Liver (tissue), 9 donors: ENCODE measurements around the gene FHOD1. TPM values are rescaled to one million over a fixed set of nuclear protein-coding genes. Genes with fewer than 3 reads are reported as not detected.

Experiments used
- DNase-seq: peaks from one replicate; pipeline ENCODE4 v3.0.0-alpha.2; 2017; ENCODE audit warnings: low spot score
- H3K27ac ChIP-seq, 2 donors: one replicate each; pipeline ENCODE4 v1.7.0; 2013; ENCODE audit warnings: inconsistent platforms in 2 of 2, low read length in 2 of 2, control low read depth in 1 of 2, low read depth in 1 of 2, mild to moderate bottlenecking in 1 of 2
- H3K27me3 ChIP-seq, 4 donors: one replicate each; pipeline versions ENCODE4 v1.6.1 to v1.7.0; 2013; ENCODE audit warnings: low read length in 3 of 4, inconsistent platforms in 1 of 4, mild to moderate bottlenecking in 1 of 4, moderate library complexity in 1 of 4; ENCODE audit not compliant: control insufficient read depth in 4 of 4, insufficient read depth in 4 of 4
- H3K36me3 ChIP-seq, 4 donors: one replicate each; pipeline versions ENCODE4 v1.6.1 to v1.7.0; 2013; ENCODE audit warnings: low read length in 3 of 4, mild to moderate bottlenecking in 3 of 4, low read depth in 1 of 4, moderate library complexity in 1 of 4; ENCODE audit not compliant: control insufficient read depth in 4 of 4, insufficient read depth in 3 of 4
- H3K4me1 ChIP-seq, 4 donors: one replicate each; pipeline versions ENCODE4 v1.6.1 to v1.7.0; 2013; ENCODE audit warnings: low read length in 3 of 4, mild to moderate bottlenecking in 3 of 4, moderate library complexity in 1 of 4; ENCODE audit not compliant: control insufficient read depth in 4 of 4, insufficient read depth in 4 of 4
- H3K4me3 ChIP-seq, 3 donors: one replicate each; pipeline versions ENCODE4 v1.6.1 to v1.7.0; 2013; ENCODE audit warnings: low read length in 3 of 3, control low read depth in 1 of 3, low read depth in 1 of 3, mild to moderate bottlenecking in 1 of 3
- H3K9ac ChIP-seq, 2 donors: one replicate each; pipeline ENCODE4 v1.7.0; 2013; ENCODE audit warnings: low read length in 2 of 2, mild to moderate bottlenecking in 2 of 2, moderate library complexity in 2 of 2, control low read depth in 1 of 2, low read depth in 1 of 2
- H3K9me3 ChIP-seq, 4 donors: one replicate each; pipeline versions ENCODE4 v1.6.1 to v1.7.0; 2013; ENCODE audit warnings: low read length in 3 of 4; ENCODE audit not compliant: control insufficient read depth in 4 of 4
- EGR1 ChIP-seq, 2 donors: IDR thresholded peaks; 2 replicates each; pipeline ENCODE4 v1.6.1; 2016 to 2018; ENCODE audit warnings: antibody characterized with exemption in 2 of 2, low read depth in 2 of 2
- FOXA1 ChIP-seq: IDR thresholded peaks from 2 replicates; pipeline ENCODE4 v1.6.1; 2016; ENCODE audit warnings: antibody characterized with exemption
- FOXA2 ChIP-seq: IDR thresholded peaks from 2 replicates; pipeline ENCODE4 v1.6.1; 2016; ENCODE audit warnings: antibody characterized with exemption
- GABPA ChIP-seq, 2 donors: IDR thresholded peaks in 1 of 2; conservative IDR thresholded peaks in 1 of 2; 2 replicates each; pipeline ENCODE4 v1.6.1; 2016; ENCODE audit warnings: antibody characterized with exemption in 2 of 2, mild to moderate bottlenecking in 1 of 2, moderate library complexity in 1 of 2
- HNF4A ChIP-seq, 2 donors: conservative IDR thresholded peaks; 2 replicates each; pipeline ENCODE4 v1.6.1; 2016; ENCODE audit warnings: antibody characterized with exemption in 2 of 2, mild to moderate bottlenecking in 2 of 2
- HNF4G ChIP-seq: IDR thresholded peaks from 2 replicates; pipeline ENCODE4 v1.6.1; 2016; ENCODE audit warnings: antibody characterized with exemption
- JUND ChIP-seq, 2 donors: IDR thresholded peaks; 2 replicates each; pipeline ENCODE4 v1.6.1; 2016; ENCODE audit warnings: antibody characterized with exemption in 2 of 2
- NR2F2 ChIP-seq: IDR thresholded peaks from 2 replicates; pipeline ENCODE4 v1.6.1; 2016; ENCODE audit warnings: antibody characterized with exemption
- RAD21 ChIP-seq, 2 donors: IDR thresholded peaks; 2 replicates each; pipeline ENCODE4 v1.6.1; 2016; ENCODE audit warnings: antibody characterized with exemption in 2 of 2, mild to moderate bottlenecking in 2 of 2
- SP1 ChIP-seq: IDR thresholded peaks from 2 replicates; pipeline ENCODE4 v1.6.1; 2018; ENCODE audit warnings: antibody characterized with exemption, mild to moderate bottlenecking
- TAF1 ChIP-seq: conservative IDR thresholded peaks from 2 replicates; pipeline ENCODE4 v1.6.1; 2016; ENCODE audit warnings: antibody characterized with exemption, mild to moderate bottlenecking
- YY1 ChIP-seq: IDR thresholded peaks from 2 replicates; pipeline ENCODE4 v1.6.1; 2016; ENCODE audit warnings: antibody characterized with exemption, mild to moderate bottlenecking
- WGBS: extraction: QIAGEN DNeasy Blood & Tissue Kit; methylation state at CpG from one replicate; pipeline ENCODE4 v1.1.7; 2013; 5-methylcytosine and 5-hydroxymethylcytosine counted together
- polyA plus RNA-seq, 2 donors: library from polyadenylated mRNA; stranded (reverse) in 1 of 2; unstranded in 1 of 2; fragments of 200-250 nt in 1 of 2; fragments of >200 nt in 1 of 2; fragmentation: Nextera tagmentation in 1 of 2; extraction: Ambion mirVana in 1 of 2; gene quantifications; one replicate each; pipeline versions ENCODE4 v1.2.1 to v1.2.3, GENCODE V29; 2013 to 2015
- total RNA-seq, 2 donors: library from RNA; depleted of rRNA; stranded (reverse); fragments of >200 nt; gene quantifications; one replicate each; pipeline ENCODE4 v1.2.3, GENCODE V29; 2014
- TF ChIP-seq, protein P1 (sequence below): fragments of 150-350 bp; IDR thresholded peaks from 2 replicates; pipeline ENCODE4 v1.5.1; 2017; ENCODE audit warnings: improper control_type of control experiment, low read depth, low read length; ENCODE audit not compliant: missing input control
- TF ChIP-seq, protein P2 (sequence below): IDR thresholded peaks from 2 replicates; pipeline ENCODE4 v1.6.1; 2016; ENCODE audit warnings: antibody characterized with exemption
- TF ChIP-seq, protein P3 (sequence below): IDR thresholded peaks from 2 replicates; pipeline ENCODE4 v1.6.1; 2016; ENCODE audit warnings: antibody characterized with exemption, mild to moderate bottlenecking
- TF ChIP-seq, protein P4 (sequence below): IDR thresholded peaks from 2 replicates; pipeline ENCODE4 v1.6.1; 2016; ENCODE audit warnings: antibody characterized with exemption
- TF ChIP-seq, protein P5 (sequence below): IDR thresholded peaks from 2 replicates; pipeline ENCODE4 v1.6.1; 2016; ENCODE audit warnings: antibody characterized with exemption
- donor health status: healthy.
- donor health status: healthy.
- donor health status: healthy.
- donor health status: healthy.
- donor health status: healthy.

FHOD1 gene
- total and polyA plus RNA-seq, 4 donors = 2.2 to 6.4 (median 4.1) TPM

DNA sequence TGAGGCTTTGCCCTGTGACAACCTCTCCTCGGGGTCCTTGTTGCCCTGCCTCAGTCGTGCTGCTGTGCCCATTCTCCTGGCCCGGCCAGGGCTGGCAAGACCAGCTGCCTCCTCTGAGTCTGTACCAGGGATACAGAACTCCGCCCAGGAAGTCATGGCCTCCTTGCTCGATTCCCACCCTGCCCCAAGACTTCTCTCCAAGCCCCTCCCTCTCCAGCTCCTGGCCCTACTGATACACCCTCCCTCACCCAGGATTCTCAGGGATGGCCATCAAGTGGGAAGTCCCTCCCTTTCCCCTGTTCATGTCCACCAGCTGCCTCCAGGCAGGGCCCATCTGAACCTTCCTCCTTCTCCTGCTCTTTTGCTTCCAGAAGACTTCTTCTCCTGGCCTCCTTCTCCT lies 31.6 kb downstream of the FHOD1 start:
- no peak for DNase-seq
- H3K27me3 ChIP-seq = no peaks in the 10 kb centered on the region
- WGBS = 86% methylated on average over 5 of the region's 5 CpGs
- no peaks in the 10 kb centered on the region for H3K9me3 ChIP-seq
- H3K36me3 ChIP-seq = no peaks in the 10 kb centered on the region
- TF ChIP-seq JUND (IDR thresholded peaks at IDR 0.05) (no peak), FOXA1 (no peak), HNF4A (conservative IDR thresholded peaks at IDR 0.05) (no peak), GABPA (IDR thresholded peaks at IDR 0.05 in 1 of 2, conservative IDR thresholded peaks at IDR 0.05 in 1 of 2) (no peak), NR2F2 (no peak), EGR1 (IDR thresholded peaks at IDR 0.05; ENCODE audit: low read depth in 2 of 2) (no peak), YY1 (no peak), HNF4G (no peak), RAD21 (IDR thresholded peaks at IDR 0.05) (no peak)
- TF ChIP-seq, protein P1, sequence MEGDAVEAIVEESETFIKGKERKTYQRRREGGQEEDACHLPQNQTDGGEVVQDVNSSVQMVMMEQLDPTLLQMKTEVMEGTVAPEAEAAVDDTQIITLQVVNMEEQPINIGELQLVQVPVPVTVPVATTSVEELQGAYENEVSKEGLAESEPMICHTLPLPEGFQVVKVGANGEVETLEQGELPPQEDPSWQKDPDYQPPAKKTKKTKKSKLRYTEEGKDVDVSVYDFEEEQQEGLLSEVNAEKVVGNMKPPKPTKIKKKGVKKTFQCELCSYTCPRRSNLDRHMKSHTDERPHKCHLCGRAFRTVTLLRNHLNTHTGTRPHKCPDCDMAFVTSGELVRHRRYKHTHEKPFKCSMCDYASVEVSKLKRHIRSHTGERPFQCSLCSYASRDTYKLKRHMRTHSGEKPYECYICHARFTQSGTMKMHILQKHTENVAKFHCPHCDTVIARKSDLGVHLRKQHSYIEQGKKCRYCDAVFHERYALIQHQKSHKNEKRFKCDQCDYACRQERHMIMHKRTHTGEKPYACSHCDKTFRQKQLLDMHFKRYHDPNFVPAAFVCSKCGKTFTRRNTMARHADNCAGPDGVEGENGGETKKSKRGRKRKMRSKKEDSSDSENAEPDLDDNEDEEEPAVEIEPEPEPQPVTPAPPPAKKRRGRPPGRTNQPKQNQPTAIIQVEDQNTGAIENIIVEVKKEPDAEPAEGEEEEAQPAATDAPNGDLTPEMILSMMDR = no peak
- TF ChIP-seq, protein P2, sequence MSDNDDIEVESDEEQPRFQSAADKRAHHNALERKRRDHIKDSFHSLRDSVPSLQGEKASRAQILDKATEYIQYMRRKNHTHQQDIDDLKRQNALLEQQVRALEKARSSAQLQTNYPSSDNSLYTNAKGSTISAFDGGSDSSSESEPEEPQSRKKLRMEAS = no peak
- TF ChIP-seq, protein P3, sequence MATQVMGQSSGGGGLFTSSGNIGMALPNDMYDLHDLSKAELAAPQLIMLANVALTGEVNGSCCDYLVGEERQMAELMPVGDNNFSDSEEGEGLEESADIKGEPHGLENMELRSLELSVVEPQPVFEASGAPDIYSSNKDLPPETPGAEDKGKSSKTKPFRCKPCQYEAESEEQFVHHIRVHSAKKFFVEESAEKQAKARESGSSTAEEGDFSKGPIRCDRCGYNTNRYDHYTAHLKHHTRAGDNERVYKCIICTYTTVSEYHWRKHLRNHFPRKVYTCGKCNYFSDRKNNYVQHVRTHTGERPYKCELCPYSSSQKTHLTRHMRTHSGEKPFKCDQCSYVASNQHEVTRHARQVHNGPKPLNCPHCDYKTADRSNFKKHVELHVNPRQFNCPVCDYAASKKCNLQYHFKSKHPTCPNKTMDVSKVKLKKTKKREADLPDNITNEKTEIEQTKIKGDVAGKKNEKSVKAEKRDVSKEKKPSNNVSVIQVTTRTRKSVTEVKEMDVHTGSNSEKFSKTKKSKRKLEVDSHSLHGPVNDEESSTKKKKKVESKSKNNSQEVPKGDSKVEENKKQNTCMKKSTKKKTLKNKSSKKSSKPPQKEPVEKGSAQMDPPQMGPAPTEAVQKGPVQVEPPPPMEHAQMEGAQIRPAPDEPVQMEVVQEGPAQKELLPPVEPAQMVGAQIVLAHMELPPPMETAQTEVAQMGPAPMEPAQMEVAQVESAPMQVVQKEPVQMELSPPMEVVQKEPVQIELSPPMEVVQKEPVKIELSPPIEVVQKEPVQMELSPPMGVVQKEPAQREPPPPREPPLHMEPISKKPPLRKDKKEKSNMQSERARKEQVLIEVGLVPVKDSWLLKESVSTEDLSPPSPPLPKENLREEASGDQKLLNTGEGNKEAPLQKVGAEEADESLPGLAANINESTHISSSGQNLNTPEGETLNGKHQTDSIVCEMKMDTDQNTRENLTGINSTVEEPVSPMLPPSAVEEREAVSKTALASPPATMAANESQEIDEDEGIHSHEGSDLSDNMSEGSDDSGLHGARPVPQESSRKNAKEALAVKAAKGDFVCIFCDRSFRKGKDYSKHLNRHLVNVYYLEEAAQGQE = no peak
- H3K27ac ChIP-seq = no peak overlapping the region
- H3K9ac ChIP-seq = no peak overlapping the region
- H3K4me1 ChIP-seq = peaks cover 8 to 35% (median 26%) of the 10 kb centered on the region in 4 donors
- H3K4me3 ChIP-seq = no peak overlapping the region

DNA sequence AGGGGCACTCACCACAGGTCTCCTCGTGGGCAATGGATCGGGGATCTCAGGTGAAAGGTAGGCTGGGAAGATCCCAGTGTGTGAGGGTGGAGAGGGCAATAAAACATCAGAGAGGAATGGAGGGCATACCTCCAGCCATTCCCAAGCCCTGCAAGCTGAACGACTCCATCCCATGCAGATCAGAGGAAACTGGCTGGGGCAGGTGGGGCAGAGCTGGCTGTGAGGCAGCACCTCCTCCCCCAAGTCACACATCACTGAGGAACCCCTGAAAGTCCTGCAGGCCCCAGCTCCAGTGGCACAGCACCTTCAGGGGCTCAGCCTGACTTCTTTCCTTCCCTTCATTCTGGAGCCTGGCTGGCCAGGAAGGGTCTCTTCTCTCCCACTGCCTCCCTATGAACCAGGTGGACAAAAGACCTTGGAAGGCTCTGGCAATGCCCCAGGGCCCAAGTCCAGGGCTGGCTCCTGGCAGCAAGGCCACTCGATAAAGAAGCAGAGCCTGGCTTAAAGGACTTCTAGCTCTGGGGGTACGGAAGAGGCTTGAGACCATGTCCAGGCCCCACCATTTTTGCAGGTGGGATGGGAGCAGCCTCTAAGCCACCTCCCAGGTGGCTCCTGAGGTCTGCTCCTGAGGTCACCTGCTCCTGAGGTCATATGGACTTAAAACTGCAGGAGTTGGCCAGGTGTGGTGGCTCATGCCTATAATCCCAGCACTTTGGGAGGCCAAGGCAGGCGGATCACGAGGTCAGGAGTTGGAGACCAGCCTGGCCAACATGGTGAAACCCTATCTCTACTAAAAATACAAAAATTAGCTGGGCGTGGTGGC lies 33.9 kb downstream of the FHOD1 start:
- no peaks in the 10 kb centered on the region for H3K36me3 ChIP-seq
- WGBS = 72% methylated on average over 8 of the region's 8 CpGs
- H3K4me3 ChIP-seq = no peak overlapping the region
- H3K4me1 ChIP-seq = peaks cover 16 to 49% (median 36%) of the 10 kb centered on the region in 4 donors
- no peak overlapping the region for H3K9ac ChIP-seq
- no peak for DNase-seq
- no peaks in the 10 kb centered on the region for H3K27me3 ChIP-seq
- no peaks in the 10 kb centered on the region for H3K9me3 ChIP-seq
- no peak overlapping the region for H3K27ac ChIP-seq
- no peak for TF ChIP-seq FOXA1
- TF ChIP-seq JUND (IDR thresholded peaks at IDR 0.05) = no peak
- TF ChIP-seq, protein P4, sequence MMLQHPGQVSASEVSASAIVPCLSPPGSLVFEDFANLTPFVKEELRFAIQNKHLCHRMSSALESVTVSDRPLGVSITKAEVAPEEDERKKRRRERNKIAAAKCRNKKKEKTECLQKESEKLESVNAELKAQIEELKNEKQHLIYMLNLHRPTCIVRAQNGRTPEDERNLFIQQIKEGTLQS = no peak
- no peak for TF ChIP-seq FOXA2
- TF ChIP-seq, protein P5, sequence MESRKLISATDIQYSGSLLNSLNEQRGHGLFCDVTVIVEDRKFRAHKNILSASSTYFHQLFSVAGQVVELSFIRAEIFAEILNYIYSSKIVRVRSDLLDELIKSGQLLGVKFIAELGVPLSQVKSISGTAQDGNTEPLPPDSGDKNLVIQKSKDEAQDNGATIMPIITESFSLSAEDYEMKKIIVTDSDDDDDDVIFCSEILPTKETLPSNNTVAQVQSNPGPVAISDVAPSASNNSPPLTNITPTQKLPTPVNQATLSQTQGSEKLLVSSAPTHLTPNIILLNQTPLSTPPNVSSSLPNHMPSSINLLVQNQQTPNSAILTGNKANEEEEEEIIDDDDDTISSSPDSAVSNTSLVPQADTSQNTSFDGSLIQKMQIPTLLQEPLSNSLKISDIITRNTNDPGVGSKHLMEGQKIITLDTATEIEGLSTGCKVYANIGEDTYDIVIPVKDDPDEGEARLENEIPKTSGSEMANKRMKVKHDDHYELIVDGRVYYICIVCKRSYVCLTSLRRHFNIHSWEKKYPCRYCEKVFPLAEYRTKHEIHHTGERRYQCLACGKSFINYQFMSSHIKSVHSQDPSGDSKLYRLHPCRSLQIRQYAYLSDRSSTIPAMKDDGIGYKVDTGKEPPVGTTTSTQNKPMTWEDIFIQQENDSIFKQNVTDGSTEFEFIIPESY = no peak
- TF ChIP-seq YY1 = no peak
- no peak for TF ChIP-seq EGR1 (IDR thresholded peaks at IDR 0.05; ENCODE audit: low read depth in 2 of 2)
- no peak for TF ChIP-seq SP1
- TF ChIP-seq GABPA (IDR thresholded peaks at IDR 0.05 in 1 of 2, conservative IDR thresholded peaks at IDR 0.05 in 1 of 2) = no peak
- TF ChIP-seq TAF1 = no peak
- no peak for TF ChIP-seq HNF4G
- TF ChIP-seq HNF4A (conservative IDR thresholded peaks at IDR 0.05) = no peak
- TF ChIP-seq, protein P3 = no peak
- TF ChIP-seq, protein P2 = no peak
- no peak for TF ChIP-seq NR2F2
